Loucy (cell line): ENCODE measurements around the gene CHN2.

Source experiments
- CTCF ChIP-seq: fragments of 200-600 bp; sonication (generic); conservative IDR thresholded peaks from 2 replicates; pipeline ENCODE4 v1.5.1; 2014; ENCODE audit warnings: mild to moderate bottlenecking, antibody characterized with exemption, low read length
- EZH2phosphoT487 ChIP-seq: fragments of 200-600 bp; IDR thresholded peaks from 2 replicates; pipeline ENCODE4 v1.6.1; 2018; ENCODE audit warnings: antibody characterized with exemption, mild to moderate bottlenecking, moderate library complexity, borderline replicate concordance

- TF ChIP-seq EZH2phosphoT487 = no peak
- no peak for TF ChIP-seq CTCF
Observed at GRCh38 chr7:29488977-29489376, 294.4 kb downstream of the CHN2 start.
